Endothelial cell of umbilical vein (primary cell): ENCODE results near the gene OR10G3. TPM values are rescaled to one million over a fixed set of nuclear protein-coding genes. Genes with fewer than 3 reads are reported as not detected.

ENCODE experiments used
- BruUV-seq: library from RNA; stranded (reverse); fragments of 400-500 nt; replicated peaks from 2 replicates; lab custom pipeline; 2021; lab: Mats Ljungman, UMichigan
- CTCF ChIA-PET: fragments of 300-600, 350-600 bp; sonication (Branson Sonifier 250); formaldehyde crosslinking; loops from one replicate; lab custom pipeline; 2021; ENCODE audit warnings: antibody characterized with exemption, inconsistent platforms; lab: Charles Lee
- POLR2A ChIA-PET: fragments of 300-600, 350-600 bp; sonication (Branson Sonifier 250); formaldehyde crosslinking; loops from one replicate; lab custom pipeline; 2021; ENCODE audit warnings: antibody characterized with exemption, inconsistent platforms; lab: Charles Lee
- DNase-seq: peaks from one replicate; pipeline ENCODE4 v3.0.0-alpha.2; 2011; ENCODE audit warnings: low read depth, low spot score
- FAIRE-seq: peaks from 2 replicates; lab custom pipeline; 2011; peaks lifted over from hg19 to GRCh38; lab: Jason Lieb, UNC
- H2AFZ ChIP-seq: 2 replicates; pipeline ENCODE4 v1.6.0; 2012; ENCODE audit warnings: low read depth, low read length, control low read depth, inconsistent platforms
- H3K27ac ChIP-seq: 2 replicates; pipeline ENCODE4 v1.5.1; 2011; ENCODE audit warnings: low read depth, mild to moderate bottlenecking, control low read depth, low read length, moderate library complexity; ENCODE audit not compliant: insufficient read depth
- H3K27me3 ChIP-seq, 2 experiments: 2 replicates each; pipeline versions ENCODE4 v1.6.0 to v1.6.1; 2011; ENCODE audit warnings: low read length in 2 of 2, mixed read lengths in 1 of 2; ENCODE audit not compliant: control insufficient read depth in 2 of 2, insufficient read depth in 2 of 2
- H3K36me3 ChIP-seq, 2 experiments: 2 replicates in 1 of 2; 3 replicates in 1 of 2; pipeline ENCODE4 v1.5.1; 2011; ENCODE audit warnings: low read length in 2 of 2, mild to moderate bottlenecking in 1 of 2, moderate library complexity in 1 of 2; ENCODE audit not compliant: control insufficient read depth in 2 of 2, insufficient read depth in 2 of 2; ENCODE audit errors: extremely low read depth in 1 of 2
- H3K4me1 ChIP-seq: 3 replicates; pipeline ENCODE4 v1.5.1; 2011; ENCODE audit warnings: mild to moderate bottlenecking, low read length; ENCODE audit not compliant: control insufficient read depth, insufficient read depth; ENCODE audit errors: extremely low read depth
- H3K4me2 ChIP-seq: 2 replicates; pipeline ENCODE4 v1.6.1; 2011; ENCODE audit warnings: low read length, control low read depth, mixed read lengths; ENCODE audit not compliant: insufficient read depth
- H3K4me3 ChIP-seq, 3 experiments: fragments of 200-600 bp in 1 of 3; sonication (generic), shearing (Covaris generic) in 1 of 3; replicated peaks in 1 of 3; 2 replicates each; pipeline ENCODE4 v1.5.1; 2011 to 2016; ENCODE audit warnings: control low read depth in 3 of 3, low read length in 3 of 3, mild to moderate bottlenecking in 2 of 3, inconsistent platforms in 1 of 3, low read depth in 1 of 3, moderate library complexity in 1 of 3; ENCODE audit not compliant: insufficient read depth in 1 of 3
- H3K79me2 ChIP-seq: 2 replicates; pipeline ENCODE4 v1.6.0; 2012; ENCODE audit warnings: low read length, inconsistent platforms; ENCODE audit not compliant: control insufficient read depth, insufficient read depth
- H3K9ac ChIP-seq: replicated peaks from 2 replicates; pipeline ENCODE3; 2011; ENCODE audit warnings: low read length, control low read depth; ENCODE audit not compliant: insufficient read depth; ENCODE audit errors: extremely low read depth
- H3K9me1 ChIP-seq: replicated peaks from 3 replicates; pipeline ENCODE4 v1.6.0; 2011; ENCODE audit warnings: mild to moderate bottlenecking, low read length; ENCODE audit not compliant: control insufficient read depth, insufficient read depth; ENCODE audit errors: extremely low read depth
- H3K9me3 ChIP-seq: replicated peaks from 2 replicates; pipeline ENCODE4 v1.5.1; 2012; ENCODE audit warnings: low read length, inconsistent platforms; ENCODE audit not compliant: control insufficient read depth, insufficient read depth
- H4K20me1 ChIP-seq: replicated peaks from 2 replicates; pipeline ENCODE3; 2011; ENCODE audit warnings: mild to moderate bottlenecking, low read length; ENCODE audit not compliant: control insufficient read depth, insufficient read depth; ENCODE audit errors: extremely low read depth
- EZH2 ChIP-seq: IDR thresholded peaks from 2 replicates; pipeline ENCODE4 v1.6.1; 2012; ENCODE audit warnings: borderline replicate concordance, low read depth, mild to moderate bottlenecking, moderate library complexity, low read length, inconsistent platforms; ENCODE audit not compliant: severe bottlenecking
- FOS ChIP-seq: IDR thresholded peaks from 2 replicates; pipeline ENCODE4 v1.6.1; 2011; ENCODE audit warnings: mild to moderate bottlenecking, low read length, moderate library complexity, borderline replicate concordance; ENCODE audit not compliant: insufficient read depth
- GATA2 ChIP-seq: IDR thresholded peaks from 2 replicates; pipeline ENCODE4 v1.7.0; 2011; ENCODE audit warnings: low read depth, mild to moderate bottlenecking, moderate library complexity, mixed read lengths, low read length; ENCODE audit not compliant: insufficient read length, insufficient read depth
- JUN ChIP-seq: IDR thresholded peaks from 2 replicates; pipeline ENCODE4 v1.6.1; 2011; ENCODE audit warnings: borderline replicate concordance, low read depth; ENCODE audit not compliant: insufficient read length, insufficient read depth
- MYC ChIP-seq: IDR thresholded peaks from one replicate; pipeline ENCODE4 v1.6.1; 2011; ENCODE audit warnings: mild to moderate bottlenecking, low read depth, low read length
- POLR2A ChIP-seq: IDR thresholded peaks from 2 replicates; pipeline ENCODE4 v1.6.1; 2012; ENCODE audit warnings: low read depth, mild to moderate bottlenecking, control low read depth, low read length
- POLR2AphosphoS5 ChIP-seq: IDR thresholded peaks from 2 replicates; pipeline ENCODE4 v1.6.1; 2012; ENCODE audit warnings: low read depth, mild to moderate bottlenecking, control low read depth, low read length, moderate library complexity; ENCODE audit not compliant: insufficient read depth
- dilution Hi-C: fragments of 300-500 bp; cut with MboI; formaldehyde crosslinking; loops from one replicate; pipeline ENCODE4 v1.15.0; 2019; ENCODE audit warnings: low sequenced_read_pairs; ENCODE audit not compliant: extremely low pct_ligation_motif_present
- intact Hi-C: fragments of 100-400 bp; cut with micrococcal nuclease; formaldehyde crosslinking; loops from one replicate; pipeline ENCODE4 v1.10.0; 2022
- polyA plus RNA-seq, 4 experiments: library from polyadenylated mRNA; depleted of rRNA in 3 of 4; stranded (reverse) in 3 of 4; unstranded in 1 of 4; fragments of >200 nt; gene quantifications; 2 replicates each; pipeline versions ENCODE4 v1.2.1 to v1.2.3, GENCODE V29; 2011 to 2012; ENCODE audit warnings: missing spikeins in 1 of 4
- total RNA-seq: library from RNA; stranded (reverse); gene quantifications from 2 replicates; pipeline ENCODE4 v1.2.3, GENCODE V29; 2021
- TF ChIP-seq, protein P1 (sequence below), 2 donors: IDR thresholded peaks; 1 replicate in 1 of 2; 2 replicates in 1 of 2; pipeline ENCODE4 v1.5.1; 2011; ENCODE audit warnings: low read length in 2 of 2, mild to moderate bottlenecking in 2 of 2, moderate library complexity in 2 of 2, control low read depth in 1 of 2, inconsistent platforms in 1 of 2, low read depth in 1 of 2; ENCODE audit not compliant: insufficient read depth in 1 of 2; ENCODE audit errors: extremely low read depth in 1 of 2
- TF ChIP-seq, protein P2 (sequence below): IDR thresholded peaks from 2 replicates; pipeline ENCODE4 v1.6.1; 2011; ENCODE audit not compliant: insufficient read depth, insufficient read length

Gene OR10G3
- total and polyA plus RNA-seq, 2 donors (not counting 3 experiments of a cell fraction or from before 2014, with no cell fraction given): not detected

DNA sequence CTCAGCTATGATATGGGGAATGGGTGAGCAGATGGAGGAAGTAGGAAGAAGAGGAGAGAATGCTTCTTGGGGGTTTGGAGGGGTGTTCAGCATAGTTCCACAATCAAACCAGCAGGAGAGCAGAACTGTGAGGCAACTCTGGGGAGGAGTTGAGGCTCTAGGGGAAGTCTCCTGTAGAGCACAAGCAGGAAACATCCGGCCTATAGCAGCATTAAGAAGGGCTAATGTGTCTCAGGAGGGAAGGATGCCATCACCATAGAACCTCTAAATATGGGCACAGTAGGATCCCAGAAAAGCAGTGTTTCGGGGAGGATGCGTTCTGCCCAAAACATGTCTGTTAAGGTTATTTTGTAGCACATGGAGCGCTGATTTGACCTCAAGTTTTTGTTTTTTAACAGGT lies 45.3 kb downstream of the OR10G3 start:
- H3K9ac ChIP-seq: no peak overlapping the region
- H3K36me3 ChIP-seq: no peaks in the 10 kb centered on the region
- H3K4me1 ChIP-seq: no peaks in the 10 kb centered on the region
- H3K4me2 ChIP-seq: no peak overlapping the region
- TF ChIP-seq EZH2 (no peak), MYC (no peak), JUN (no peak), POLR2A (no peak), POLR2AphosphoS5 (no peak), FOS (no peak), GATA2 (no peak)
- TF ChIP-seq, protein P1, sequence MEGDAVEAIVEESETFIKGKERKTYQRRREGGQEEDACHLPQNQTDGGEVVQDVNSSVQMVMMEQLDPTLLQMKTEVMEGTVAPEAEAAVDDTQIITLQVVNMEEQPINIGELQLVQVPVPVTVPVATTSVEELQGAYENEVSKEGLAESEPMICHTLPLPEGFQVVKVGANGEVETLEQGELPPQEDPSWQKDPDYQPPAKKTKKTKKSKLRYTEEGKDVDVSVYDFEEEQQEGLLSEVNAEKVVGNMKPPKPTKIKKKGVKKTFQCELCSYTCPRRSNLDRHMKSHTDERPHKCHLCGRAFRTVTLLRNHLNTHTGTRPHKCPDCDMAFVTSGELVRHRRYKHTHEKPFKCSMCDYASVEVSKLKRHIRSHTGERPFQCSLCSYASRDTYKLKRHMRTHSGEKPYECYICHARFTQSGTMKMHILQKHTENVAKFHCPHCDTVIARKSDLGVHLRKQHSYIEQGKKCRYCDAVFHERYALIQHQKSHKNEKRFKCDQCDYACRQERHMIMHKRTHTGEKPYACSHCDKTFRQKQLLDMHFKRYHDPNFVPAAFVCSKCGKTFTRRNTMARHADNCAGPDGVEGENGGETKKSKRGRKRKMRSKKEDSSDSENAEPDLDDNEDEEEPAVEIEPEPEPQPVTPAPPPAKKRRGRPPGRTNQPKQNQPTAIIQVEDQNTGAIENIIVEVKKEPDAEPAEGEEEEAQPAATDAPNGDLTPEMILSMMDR (IDR thresholded peaks at IDR 0.05; ENCODE audit: extremely low read depth in 1 of 2, insufficient read depth in 1 of 2, low read depth in 1 of 2, low read length in 2 of 2): no peak
- TF ChIP-seq, protein P2, sequence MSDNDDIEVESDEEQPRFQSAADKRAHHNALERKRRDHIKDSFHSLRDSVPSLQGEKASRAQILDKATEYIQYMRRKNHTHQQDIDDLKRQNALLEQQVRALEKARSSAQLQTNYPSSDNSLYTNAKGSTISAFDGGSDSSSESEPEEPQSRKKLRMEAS: no peak
- H3K27ac ChIP-seq: no peak overlapping the region
- POLR2A ChIA-PET: no interaction called here
- no peaks in the 10 kb centered on the region for H4K20me1 ChIP-seq
- H3K27me3 ChIP-seq: peaks cover 53 to 63% of the 10 kb centered on the region in 2 experiments
- H3K9me1 ChIP-seq: no peaks in the 10 kb centered on the region
- no peak for DNase-seq
- intact Hi-C loops: no loop called here
- H3K79me2 ChIP-seq: no peaks in the 10 kb centered on the region
- no TSS peak for BruUV-seq
- no peaks in the 10 kb centered on the region for H3K9me3 ChIP-seq
- CTCF ChIA-PET: interaction anchor here (1.0 to 1.7 kb wide), 3 partner anchors 16 to 36 kb away, joined by 3 to 5 read pairs (median 4); no protein-coding TSS in a partner anchor
- FAIRE-seq: no peak
- H3K4me3 ChIP-seq: no peak overlapping the region
- no peak overlapping the region for H2AFZ ChIP-seq
- dilution Hi-C loops: no loop called here
